ENCODE measurements around the gene COL16A1.

GRCh38 chr1:31731049-31731565, 27.3 kb upstream of the COL16A1 start:
- TF ChIP-seq CTCF (IDR thresholded peaks at IDR 0.05) (no peak), POLR2A (IDR thresholded peaks at IDR 0.05) (no peak)

Data from uterus (tissue), 2 donors.